GM19324 (cell line): ENCODE results near the gene CYB561A3.
A peak's percentile ranks its signal among the peaks of the same experiment; 100 is the strongest.
"Not testable (repeated sequence)": the region's sequence is repeated elsewhere in the genome, so short reads cannot be mapped to it uniquely, and the experiment has no call there.

ENCODE experiments used
- ATAC-seq: cut with Tn5 transposase; IDR thresholded peaks from one replicate; pipeline ENCODE4 v1.9.1; 2021; ENCODE audit warnings: mild to moderate bottlenecking, moderate library complexity; ENCODE audit not compliant: unreplicated experiment, low FRiP score

Gene CYB561A3, protein sequence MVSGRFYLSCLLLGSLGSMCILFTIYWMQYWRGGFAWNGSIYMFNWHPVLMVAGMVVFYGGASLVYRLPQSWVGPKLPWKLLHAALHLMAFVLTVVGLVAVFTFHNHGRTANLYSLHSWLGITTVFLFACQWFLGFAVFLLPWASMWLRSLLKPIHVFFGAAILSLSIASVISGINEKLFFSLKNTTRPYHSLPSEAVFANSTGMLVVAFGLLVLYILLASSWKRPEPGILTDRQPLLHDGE

DNA sequence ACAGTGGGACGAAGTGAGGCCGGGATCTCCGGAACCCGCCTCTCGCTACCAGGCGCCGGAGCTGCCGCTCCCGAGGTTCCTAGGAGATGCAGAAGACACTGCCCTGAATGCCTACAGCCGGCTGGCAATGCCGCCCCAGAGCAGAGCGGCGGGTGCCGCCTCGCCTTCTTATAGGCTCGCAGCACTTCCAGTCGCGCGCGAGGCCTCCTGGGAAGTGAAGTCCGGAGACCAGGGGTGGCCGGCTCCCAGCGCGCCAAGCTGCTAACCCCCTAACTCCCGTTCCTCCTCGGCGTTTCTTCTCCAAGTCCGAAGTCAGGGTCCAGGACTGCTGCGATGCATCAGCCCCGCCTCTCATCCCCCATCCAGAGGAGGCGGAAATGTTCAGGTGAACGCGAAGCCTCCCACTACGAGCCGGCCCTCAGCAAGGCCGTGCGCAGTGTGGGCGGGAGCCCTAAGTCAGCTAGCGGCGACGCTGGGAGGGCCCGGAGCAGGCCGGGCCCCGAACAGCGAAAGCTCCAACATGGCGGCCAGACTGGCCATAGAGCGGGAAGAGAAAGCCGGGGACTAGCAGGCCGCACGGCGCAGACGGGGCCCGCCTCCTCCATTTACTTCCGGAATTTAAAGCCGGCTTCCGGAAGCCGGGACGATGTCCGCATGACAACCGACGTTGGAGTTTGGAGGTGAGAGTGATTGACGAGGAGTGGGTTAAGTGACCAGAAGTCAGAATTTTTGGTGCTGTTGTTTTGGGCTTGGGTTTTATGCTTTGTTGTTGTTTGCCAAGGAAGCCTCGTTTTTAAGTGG, at the start of gene CYB561A3, which contains the start of gene TMEM138:
Gene CYB561A3, minus strand, starts transcription at position 142 of the 801 bp plus-strand sequence. CDS start 5,169 bp downstream, outside the sequence.
Gene TMEM138, plus strand, starts transcription at position 634 of the 801 bp plus-strand sequence. CDS start 2,017 bp downstream, outside the sequence.
- ATAC-seq, result peak; percentile 94

DNA sequence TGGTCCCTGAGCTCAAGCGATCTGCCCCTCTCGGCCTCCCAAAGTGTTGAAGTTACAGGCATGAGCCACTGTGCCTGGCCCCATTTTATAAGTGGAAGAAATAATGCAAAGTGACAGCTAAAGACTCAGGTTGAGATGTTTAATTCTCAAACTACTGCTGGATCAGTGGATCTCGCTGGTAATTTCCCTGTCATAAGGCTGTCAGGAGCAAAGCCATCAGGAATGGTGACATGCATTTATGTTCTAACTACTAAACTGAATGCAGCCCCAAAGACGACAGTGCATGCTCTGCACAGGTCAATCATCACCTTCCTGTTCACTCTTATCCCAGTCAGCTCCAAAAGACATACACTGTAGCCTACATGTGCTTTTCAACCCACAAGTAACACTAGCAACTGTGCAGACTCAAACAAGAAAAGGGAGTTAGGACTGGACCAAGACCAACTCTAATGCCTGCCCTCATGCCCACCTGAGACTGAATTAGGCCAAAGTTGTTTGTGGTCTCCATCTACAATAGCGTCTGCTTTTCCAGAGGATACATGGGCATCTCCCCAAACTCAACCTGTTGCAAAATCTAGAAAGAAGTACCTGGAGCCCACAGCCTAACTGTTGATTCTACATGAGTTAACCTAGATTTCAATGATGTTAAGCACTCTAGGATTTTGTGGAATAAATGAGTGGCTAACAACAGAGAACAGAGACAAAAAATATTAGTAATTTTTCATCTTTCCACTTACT, 45.5 kb upstream of the CYB561A3 start:
- no peak for ATAC-seq

DNA sequence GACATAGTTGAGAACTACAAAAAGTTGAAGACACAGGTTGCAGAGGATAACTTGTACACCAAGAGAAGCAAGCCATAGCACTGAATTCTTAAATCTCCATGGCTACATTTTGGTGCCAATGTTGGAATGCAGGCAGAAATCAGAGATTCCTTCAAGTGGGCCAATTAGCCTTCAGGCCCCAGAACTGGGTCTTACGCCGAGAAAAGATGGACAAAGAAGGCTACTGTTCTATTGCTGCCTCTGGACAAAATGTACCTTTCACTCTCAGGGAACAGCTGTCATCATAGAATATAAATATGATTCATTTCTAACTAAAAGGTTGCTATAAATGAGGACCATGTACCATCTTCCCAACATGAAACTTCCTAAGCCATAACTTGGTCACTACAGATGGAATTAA, 44.4 kb upstream of the CYB561A3 start:
- no peak for ATAC-seq

DNA sequence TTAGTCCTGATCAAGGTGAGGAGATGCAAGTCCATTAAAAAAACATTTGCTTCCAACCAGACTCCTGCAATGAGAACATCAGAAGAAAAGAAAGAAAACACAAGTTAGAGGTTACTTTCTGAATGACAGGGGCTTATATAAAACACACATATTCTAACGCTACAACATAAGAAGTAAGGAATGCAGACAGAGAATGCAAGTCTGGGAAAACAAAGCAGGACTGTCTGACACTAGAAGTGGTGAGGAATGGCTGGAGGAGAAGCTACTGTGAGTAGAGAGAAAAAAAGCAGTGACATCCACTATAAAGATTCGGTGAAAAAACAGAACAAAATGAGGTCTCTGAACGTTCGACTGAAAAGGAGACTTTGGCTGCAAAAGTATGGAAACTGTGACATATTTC, 43.0 kb upstream of the CYB561A3 start:
- no peak for ATAC-seq

DNA sequence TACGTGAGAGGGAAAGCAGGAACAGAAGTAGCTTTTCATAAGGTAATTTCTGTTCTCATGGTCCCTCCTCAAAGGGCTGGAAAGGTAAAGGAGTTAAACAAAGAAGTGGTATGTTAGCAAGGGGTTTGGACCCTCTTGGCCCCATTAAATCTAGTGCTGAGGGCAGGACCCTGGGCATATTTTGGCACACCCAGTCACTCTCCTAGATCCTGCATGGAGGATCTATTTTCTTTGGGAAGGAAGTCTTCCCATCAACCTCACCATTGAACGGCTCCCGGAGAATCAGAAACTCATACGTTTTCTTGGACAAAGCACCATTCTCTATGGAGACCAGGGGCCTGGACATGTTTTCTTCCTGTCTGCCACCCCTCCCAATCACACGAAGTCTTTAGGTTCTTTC, 42.4 kb upstream of the CYB561A3 start:
- ATAC-seq, result no peak

DNA sequence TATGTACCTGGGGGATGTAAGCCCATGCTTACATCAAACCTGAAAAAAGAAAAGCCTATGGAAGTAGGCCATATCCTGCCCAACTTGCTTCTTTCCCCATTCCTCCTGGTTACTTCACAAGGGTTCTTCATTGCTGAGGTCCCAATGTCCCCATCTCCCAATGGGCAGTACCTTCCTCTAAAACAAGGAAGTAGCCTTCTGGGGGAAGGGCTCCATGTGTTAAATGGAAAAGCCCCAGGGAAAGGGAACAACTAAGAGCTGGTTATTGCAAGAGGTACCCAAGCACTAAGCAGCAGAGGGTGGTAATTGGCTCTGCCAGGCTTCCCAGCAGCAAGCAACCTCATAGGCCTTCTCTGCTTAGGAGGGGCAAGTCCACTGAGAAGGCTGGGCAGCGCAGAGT, 42.0 kb upstream of the CYB561A3 start:
- ATAC-seq, result no peak

DNA sequence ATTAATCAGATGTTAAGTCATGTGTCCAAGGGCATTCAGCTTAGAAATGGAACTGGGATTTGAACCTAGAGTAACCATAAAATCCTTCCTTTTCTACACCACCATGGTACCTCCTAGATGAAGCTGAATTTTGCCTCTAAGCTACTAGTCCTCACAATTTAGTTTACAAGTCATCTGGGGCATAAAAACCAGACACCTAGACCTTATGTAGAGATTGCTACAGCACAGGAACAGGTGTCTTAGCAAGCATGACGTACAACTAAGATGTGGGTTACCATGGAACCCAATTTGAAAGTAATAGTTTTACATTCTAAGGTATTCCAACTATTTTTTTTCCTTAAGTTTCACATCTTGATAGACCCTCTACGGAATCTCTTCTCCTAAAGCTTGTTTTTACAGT, 39.9 kb upstream of the CYB561A3 start:
- no peak for ATAC-seq

DNA sequence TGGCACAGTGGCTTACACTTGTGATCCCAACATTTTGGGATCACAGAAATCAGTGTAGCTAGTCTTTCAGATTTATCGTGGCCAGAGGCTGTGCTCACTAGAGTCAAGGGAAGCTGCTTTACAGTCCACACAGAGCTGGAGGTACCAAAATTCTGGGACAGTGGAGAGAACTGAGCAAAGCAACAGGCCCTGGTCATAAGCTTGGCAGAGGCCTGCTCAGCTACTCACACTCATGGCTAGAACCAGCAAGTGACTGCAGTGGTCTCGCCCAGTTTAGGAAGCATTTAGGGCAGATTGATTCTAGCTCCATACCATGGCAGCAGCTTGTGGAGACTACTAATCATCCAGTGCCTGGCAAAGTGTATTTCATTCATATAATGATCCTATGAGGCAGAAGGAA, 39.5 kb upstream of the CYB561A3 start:
- no peak for ATAC-seq

DNA sequence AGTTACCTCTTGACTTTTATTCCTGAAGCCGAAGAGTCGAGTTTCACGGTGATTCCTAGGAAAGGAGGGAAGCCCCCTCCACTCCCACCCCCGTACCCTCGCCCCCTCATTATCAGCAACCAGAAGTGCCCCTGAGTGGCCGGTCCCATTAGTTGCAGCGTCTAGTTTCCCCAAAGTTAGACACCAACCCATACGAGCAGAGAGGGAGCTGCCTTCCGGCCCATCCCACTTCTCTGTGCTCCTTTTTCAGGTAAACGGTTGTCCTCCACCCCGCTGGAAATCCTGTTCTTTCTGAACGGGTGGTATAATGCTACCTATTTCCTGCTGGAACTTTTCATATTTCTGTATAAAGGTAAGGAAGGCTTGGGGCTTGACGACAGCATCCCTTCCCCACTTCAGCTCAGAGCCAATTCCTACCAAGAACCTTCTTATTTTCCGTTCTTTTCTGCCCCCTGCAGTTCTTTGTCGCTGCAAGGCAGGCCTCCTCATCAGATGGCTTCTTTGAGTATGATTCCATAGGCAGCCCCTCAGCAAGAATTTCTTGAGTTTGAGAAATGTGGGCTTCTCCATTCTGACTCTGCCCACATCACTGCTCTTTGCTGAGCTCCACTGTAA, 31.4 kb upstream of the CYB561A3 start:
- ATAC-seq, result no peak

DNA sequence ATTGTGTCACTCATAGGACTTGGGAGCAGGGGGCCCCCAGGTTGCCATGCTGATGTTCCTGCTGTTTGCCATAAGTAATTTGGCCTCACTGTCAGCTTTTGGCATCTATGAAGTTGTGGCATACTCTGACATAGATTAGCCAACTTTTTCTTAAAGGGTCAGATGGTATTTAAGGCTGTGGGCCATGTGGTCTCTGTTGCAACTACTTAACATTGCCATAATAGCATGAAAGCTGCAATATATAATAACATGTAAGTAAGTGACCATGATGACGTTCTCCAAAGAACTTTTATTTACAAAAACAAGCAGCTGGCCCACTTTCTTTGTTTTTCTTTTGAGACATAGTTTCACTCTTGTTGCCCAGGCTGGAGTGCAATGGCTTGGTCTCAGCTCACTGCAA, 28.5 kb upstream of the CYB561A3 start:
- no peak for ATAC-seq

DNA sequence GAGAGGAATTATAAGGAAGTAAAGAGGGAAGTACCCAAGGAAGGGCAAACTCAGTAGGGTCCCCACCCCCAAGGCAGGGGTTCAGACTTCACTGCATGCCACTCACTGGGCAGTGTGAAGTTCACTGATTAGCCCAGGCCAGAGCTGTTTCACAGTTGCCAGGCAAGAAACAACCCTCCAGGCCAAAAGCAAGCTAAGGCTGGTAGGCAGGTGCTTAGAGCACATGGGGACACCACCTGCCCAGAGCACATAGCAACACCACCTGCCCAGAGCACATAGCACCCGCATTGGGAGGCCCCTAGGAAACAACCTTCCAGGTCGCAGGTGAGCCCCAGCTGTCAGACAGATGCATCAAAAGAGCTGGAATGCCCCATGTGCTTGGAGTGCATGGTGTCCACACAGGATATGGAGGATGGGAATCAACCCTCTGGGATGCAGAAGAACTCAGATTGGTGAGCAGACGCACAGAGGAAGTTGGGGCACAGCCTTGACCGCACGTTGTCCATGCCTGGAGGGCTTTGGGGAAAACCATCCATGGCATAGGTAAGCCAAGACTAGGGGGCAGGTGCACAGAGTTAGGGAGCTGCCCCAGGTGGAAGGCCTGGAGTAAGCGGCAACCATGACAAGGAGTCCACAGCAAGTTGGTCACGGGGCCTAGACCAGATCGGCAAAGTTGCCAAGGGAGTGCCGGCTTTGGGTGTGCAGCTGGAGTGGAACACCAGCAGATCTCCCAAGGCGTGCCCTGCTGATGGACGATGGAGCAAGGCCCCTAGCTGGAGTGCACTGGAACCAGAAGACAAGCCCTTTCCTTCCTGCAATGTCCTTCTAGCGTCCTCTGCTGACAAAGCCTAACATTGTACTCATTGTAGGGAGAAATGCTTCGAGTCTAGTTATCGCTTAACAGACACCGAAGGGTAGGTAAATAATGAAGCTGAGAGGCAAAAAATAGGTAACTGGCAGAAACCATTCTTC, 22.9 kb upstream of the CYB561A3 start:
- no peak for ATAC-seq

DNA sequence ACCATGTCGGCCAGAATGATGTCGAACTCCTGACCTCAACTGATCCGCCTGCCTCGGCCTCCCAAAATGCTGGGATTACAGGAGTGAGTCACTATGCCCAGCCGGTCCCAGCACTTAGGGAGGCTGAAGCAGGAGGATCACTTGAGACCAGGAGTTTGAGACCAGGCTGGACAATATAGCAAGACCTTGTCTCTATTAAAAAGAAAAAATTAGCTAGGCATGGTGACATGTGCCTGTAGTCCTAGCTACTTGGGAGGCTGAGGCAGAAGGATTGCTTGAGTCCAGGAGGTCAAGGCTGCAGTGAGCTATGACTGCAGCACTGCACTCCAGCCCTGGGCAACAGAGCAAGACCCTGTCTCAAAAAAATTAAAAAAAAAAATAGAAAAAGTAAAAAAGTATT, 22.2 kb upstream of the CYB561A3 start:
- not testable (repeated sequence) for ATAC-seq

DNA sequence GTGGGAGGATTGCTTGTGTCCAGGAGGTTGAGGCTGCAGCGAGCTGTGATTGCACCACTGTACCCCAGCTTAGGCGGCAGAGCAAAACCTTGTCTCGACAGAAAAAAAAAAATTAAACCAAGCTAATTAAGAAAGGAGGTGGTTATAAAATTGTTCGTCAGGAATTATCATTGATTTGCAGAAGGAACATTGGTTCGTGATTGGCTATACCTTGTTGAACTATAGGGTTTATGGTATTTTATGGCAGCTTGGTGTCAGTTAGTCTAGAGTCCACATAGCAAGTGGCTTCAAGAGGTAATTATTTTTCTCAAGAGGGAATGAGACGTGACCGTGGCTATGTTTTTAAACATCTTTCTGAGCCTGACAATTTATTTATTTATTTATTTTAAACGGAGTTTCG, 19.2 kb upstream of the CYB561A3 start:
- ATAC-seq, result no peak

DNA sequence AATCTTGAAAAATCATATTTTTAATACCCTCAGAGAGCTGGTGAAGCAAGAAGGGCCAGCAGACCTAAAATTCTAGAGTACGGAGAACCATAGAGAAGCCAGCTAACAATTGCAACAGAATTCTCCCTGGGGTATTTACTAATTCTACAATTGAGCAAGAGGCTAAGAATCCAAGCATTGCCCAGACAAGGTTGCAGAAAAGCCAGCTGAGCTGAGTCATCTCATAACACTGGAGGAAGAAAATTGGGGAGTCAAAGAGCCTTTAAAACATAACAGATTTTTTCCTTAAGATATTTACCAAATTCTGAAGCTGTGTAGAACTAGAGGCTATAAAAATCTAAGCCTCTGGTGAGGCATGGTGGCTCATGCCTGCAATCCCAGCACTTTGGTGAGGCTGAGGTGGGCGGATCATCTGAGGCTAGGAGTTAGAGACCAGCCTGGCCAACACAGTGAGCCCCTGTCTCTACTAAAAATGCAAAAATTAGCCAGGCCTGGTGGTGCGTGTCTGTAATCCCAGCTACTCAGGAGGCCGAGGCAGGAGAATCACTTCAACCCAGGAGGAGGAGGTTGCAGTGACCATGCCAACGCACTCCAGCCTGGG, 17.1 kb upstream of the CYB561A3 start:
- no peak for ATAC-seq

DNA sequence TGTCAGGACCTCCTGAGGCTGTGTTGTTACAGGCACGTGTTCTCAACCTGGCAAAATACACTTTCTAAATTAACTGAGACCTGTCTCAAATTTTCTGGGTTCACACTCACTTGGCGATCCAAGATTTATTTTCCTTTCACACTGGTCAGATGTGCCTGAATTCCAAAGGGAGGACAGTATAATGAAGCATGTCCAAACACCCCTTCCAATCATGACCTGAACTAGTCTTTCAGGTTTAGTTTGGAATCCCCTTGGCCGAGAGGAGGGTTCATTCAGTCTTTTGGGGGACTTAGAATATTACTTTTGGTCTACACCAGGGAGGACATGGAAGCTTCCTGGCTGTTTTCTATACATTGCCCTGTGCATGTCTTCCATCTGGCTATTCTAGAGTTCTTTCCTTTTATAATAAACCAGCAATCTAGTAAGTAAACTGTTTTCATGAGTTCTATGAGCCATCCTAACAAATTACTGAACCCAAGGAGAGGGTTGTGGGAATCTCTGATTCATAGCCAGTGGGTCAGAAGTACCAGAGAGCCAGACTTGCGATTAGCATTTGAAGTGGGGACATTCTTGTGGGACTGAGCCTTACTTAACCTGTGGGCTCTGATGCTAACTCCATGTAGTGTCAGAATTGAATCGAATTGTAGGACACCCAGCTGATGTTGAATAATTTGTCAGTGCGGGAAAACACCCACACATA, 15.9 kb upstream of the CYB561A3 start:
- no peak for ATAC-seq

DNA sequence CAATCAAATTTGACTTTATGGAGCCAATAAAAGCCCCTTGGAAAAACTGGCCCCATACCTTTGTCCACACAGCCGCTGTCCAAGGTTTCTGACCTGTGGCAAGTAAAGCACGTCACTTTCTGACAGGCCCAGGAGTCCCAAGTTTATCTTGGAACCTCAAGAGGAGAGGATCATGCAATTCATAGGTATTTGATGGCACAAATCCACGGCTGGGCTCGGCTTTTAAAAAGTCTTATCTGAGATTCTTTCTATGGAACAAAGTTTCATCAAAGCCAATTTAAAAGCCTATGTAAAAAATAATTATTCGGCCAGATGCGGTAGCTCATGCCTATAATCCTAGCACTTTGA, 14.1 kb upstream of the CYB561A3 start:
- no peak for ATAC-seq

DNA sequence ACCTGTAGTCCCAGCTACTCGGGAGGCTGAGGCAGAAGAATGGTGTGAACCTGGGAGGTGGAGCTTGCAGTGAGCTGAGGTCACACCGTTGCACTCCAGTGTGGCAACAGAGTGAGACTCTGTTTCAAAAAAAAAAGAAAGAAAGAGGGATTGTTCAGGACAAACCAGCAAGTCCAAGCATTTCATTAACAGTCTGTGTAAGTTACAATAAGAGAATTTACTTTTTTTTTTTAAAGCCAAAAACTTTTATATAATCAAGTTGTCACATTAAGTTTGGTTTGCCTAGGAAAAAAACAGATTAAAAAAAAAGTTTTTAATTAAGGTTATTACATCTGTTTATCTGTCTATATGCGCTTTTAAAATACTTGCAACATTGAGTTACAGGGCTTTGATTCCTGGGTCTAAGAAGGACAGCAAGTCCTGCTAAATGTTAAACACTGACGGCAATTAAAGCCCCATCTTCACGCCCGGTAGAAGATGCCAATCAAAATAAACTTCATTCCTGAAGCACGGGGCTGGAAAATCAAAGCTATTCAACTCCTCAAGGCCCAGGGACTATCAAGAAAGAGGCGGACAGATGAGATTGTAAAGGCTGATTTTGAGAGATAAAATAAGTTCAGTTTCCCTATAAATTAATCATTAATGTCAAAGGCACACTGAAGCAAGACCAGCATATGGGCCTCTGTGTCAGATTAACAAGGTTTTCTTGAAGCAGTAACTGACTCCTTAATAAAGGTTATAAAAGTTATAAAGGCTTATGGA, 11.2 kb upstream of the CYB561A3 start:
- no peak for ATAC-seq

DNA sequence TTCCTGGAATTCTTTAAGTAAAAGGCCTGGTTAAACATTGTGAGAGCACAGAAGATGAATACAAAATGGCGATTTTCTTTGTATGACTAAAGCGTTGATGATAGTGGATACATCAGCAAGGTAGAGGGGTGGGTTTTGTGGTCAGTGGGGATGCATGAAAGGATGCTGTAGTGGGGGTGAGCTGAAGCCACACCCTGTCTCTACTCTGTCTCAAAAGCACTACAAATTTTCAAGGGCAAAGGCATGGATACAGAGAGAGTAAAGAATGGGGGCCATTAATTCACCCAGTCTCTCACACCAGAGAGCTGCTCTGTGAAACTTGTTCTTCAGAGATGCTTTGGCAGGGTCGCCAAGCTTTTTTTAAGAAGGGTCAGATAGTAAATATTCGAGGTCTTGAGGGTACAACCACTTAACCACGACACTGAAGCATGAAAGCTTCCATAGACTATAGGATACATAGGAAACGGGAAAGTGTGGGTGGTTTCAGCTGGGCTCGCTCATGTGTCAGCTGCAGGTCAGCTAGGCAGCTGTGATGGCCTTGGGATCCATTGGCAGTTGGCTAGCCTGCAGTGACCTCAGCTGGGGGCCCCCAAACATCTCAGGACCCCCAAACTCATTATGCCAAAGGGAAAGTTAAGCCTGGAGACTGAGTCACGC, 8.8 kb upstream of the CYB561A3 start:
- no peak for ATAC-seq
